ENCODE results near the gene KXD1.

- TF ChIP-seq CTCF (IDR thresholded peaks at IDR 0.05) = no peak
- TF ChIP-seq EP300 (IDR thresholded peaks at IDR 0.05) = no peak
- TF ChIP-seq POLR2AphosphoS5 (IDR thresholded peaks at IDR 0.05) = no peak
- no peak for TF ChIP-seq POLR2A (IDR thresholded peaks at IDR 0.05)
These were observed 49.1 kb upstream of the KXD1 start for GRCh38 chr19:18508585-18508984.
